HG03342 (cell line): ENCODE data around the gene ARFRP1.

Experiments
- ATAC-seq: cut with Tn5 transposase; IDR thresholded peaks from one replicate; pipeline ENCODE4 v1.9.1; 2021; ENCODE audit warnings: mild to moderate bottlenecking, moderate library complexity; ENCODE audit not compliant: unreplicated experiment

The ARFRP1 gene

GRCh38 chr20:63707558-63708300, at the start of gene ARFRP1, which contains the start of gene ZGPAT:
ARFRP1 (minus strand) TSS chr20:63707976; CDS start chr20:63707091, 885 bp downstream.
ZGPAT (plus strand) TSS chr20:63708039; CDS start chr20:63708581, 542 bp downstream.
- ATAC-seq = peak; percentile 63

- ATAC-seq = no peak
Measured at GRCh38 chr20:63756648-63756991, 48.8 kb upstream of the ARFRP1 start.

- no peak for ATAC-seq
Measured at GRCh38 chr20:63755933-63756647, 48.3 kb upstream of the ARFRP1 start.

- ATAC-seq = no peak
Measured at GRCh38 chr20:63754008-63754407, 46.2 kb upstream of the ARFRP1 start.

GRCh38 chr20:63753381-63753780, 45.6 kb upstream of the ARFRP1 start:
- ATAC-seq = no peak

- ATAC-seq = no peak
Measured at GRCh38 chr20:63752411-63753101, 44.8 kb upstream of the ARFRP1 start.

- ATAC-seq = no peak
Measured at GRCh38 chr20:63751471-63752271, 43.9 kb upstream of the ARFRP1 start.

- ATAC-seq = no peak
Measured at GRCh38 chr20:63750807-63751470, 43.2 kb upstream of the ARFRP1 start.

- no peak for ATAC-seq
Measured at GRCh38 chr20:63749597-63750508, 42.1 kb upstream of the ARFRP1 start.

GRCh38 chr20:63748934-63749270, 41.1 kb upstream of the ARFRP1 start:
- ATAC-seq = no peak

- ATAC-seq = no peak
Measured at GRCh38 chr20:63748070-63748933, 40.5 kb upstream of the ARFRP1 start.

GRCh38 chr20:63747622-63748069, 39.9 kb upstream of the ARFRP1 start:
- ATAC-seq = no peak

GRCh38 chr20:63746751-63747315, 39.1 kb upstream of the ARFRP1 start:
- no peak for ATAC-seq

GRCh38 chr20:63745961-63746731, 38.4 kb upstream of the ARFRP1 start:
- ATAC-seq = no peak

- ATAC-seq = no peak
Measured at GRCh38 chr20:63745424-63745805, 37.6 kb upstream of the ARFRP1 start.

GRCh38 chr20:63744574-63745423, 37.0 kb upstream of the ARFRP1 start:
- no peak for ATAC-seq
